ENCODE measurements around the gene TEC.

GRCh38 chr4:48119646-48120045 lies 150.0 kb downstream of the TEC start:
- TF ChIP-seq CTCF (IDR thresholded peaks at IDR 0.05) (no peak), POLR2A (IDR thresholded peaks at IDR 0.05) (no peak)
